HG02588 (cell line): ENCODE results near the gene COL4A2.

Experiments
- ATAC-seq: cut with Tn5 transposase; IDR thresholded peaks from one replicate; pipeline ENCODE4 v1.9.1; 2021; ENCODE audit warnings: mild to moderate bottlenecking, moderate library complexity; ENCODE audit not compliant: unreplicated experiment

Gene COL4A2

DNA sequence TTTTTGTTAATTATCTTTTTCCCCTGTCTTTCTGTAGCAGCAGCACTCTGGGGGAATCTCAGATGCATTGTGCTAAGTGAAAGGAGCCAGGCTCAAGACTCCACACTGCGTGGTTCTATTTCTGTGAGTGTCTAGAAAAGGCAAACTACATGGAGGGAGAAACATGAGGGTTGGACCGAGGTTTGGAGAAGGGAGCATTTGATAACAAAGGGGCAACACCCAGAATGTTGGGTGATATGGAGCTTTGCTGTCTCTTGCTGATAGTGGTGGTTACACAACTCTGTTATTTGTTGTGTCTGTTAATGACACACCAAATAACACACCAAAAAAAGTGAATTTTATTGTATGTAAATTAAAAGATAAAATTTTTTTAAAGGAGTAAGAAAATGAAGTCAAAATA lies 107.8 kb downstream of the COL4A2 start:
- no peak for ATAC-seq

DNA sequence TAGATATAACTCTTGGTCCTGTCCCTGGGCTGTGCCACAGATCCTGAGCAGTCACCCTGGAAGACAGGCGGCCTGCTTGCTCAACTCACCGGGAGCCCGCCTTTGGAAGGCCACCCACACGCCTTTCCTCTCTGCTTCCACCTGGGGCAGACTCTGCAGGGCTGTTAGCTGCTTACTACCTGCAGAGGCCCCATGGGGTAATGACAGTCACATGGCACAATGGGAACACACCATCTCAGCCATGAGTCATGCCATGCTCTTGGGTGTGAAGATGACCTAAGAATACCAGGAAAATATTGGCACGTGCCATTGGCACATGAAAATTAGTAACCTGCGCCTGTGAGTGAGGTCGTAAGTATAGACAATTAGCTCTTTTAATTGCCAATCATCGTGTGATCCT lies 108.6 kb downstream of the COL4A2 start:
- ATAC-seq: no peak

DNA sequence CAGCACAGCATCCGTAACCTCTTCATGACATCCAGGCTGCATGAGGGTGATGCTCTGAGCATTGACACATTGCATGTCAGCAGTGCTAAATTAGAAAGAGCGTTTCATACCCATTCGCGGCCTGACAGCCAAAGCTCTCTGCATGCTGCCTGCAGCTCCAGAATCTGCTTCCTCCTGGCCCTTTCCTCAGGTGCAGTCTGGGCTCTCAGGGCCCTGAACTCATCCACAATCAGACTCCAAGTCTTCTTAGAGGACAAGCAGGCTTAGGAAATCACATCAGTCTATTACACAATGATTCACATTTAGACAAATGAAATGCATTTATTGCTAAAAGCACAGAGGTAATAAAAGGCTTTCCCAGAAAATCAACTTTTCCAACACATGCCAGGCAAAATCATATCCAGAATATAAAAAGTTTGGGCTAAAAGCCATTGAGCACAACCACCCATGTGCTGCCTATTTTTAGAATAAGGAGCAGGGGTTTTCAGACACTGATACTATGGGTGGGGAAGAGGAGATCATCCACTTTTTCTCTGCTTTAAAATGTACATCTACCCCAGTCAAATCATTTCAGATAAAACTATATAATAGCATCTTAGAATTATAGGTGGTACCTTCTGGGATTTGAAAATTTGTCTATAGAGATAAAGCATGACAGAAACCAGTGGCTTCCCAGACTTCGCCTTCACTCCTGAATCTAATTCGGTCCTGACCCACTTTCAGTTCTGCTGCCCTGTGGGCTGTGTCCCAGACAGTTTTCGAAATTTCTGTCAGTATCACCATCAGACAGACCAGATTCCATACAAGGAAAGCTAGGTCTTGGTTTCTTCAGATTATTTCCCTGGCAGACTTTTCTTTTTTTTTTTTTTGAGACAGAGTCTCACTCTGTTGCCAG lies 109.3 kb downstream of the COL4A2 start:
- no peak for ATAC-seq

DNA sequence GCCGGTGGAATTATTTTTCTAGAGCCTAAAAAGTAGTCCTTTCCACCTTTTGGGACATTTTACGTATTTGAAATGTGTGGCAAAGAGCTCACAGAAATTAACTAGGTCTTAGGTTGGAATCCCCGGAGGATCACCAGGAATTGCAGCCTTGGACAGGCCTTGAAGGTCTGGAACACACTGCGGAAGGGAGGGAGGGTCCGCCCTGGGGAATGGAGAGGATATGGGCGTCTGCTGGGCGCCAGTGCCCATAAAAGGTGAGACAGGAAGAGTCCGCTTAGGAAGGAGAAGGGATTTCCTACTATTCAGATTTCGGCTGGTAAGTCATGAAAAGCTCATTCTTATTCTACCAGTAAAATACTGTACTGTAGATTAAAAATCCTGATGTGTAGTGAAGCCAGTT lies 111.9 kb downstream of the COL4A2 start:
- ATAC-seq: no peak

DNA sequence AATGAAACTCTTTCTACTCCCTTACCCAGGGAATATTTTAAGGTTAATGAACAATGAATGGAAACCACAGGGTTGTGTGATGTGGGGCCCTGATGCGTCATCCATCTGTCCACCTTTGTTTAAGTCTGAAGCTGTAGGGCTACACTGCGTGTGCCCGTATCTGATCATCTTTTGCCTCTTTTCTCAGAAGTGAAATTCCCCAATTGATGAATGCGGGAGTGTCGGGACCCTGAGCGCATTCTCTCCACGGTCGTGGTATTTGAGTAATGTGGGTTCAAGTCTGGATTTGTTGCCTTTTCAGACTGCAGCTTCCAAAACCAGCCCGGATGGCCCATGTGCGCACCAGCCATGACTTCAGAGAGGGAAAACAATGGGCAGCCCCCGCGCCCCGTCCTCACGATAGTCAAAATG lies 112.3 kb downstream of the COL4A2 start:
- ATAC-seq: no peak

DNA sequence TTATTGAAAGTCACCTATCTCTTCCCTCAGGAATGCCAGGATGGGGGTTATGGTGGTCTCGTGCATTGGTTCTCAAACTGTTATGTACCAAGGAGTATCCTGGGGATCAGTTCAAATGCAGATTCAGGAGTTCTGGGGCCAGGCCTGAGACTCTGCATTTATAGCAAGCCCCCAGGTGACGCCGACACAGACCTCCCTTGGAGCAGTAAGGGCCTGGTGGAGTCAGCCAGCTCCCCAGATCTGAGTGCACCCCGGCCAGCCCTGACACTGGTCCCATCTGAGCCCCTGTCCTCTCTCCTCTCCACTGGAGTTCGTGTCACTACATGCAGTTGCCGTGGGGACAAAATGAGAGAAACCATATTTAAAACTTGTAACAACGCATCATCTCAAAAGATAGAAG lies 112.9 kb downstream of the COL4A2 start:
- ATAC-seq: no peak

DNA sequence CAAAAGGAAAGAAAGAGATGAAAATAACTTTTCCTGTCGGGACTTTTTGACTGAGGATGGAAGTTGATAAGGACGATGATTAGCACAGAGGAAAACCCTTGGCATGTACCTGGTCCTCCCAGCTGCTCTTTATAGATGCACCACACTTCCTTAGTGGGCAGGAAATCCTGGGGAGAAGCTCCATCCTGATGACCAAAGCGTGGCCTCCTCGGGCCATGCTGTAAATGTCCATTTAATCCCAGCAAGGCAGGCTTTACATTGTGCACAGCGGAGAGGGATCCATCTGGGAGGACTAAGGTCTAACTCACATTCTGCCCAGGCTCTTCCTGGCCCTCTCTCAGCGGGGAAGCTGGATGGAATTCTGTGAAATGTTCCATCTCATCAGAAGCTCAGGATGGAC lies 113.5 kb downstream of the COL4A2 start:
- ATAC-seq: no peak

DNA sequence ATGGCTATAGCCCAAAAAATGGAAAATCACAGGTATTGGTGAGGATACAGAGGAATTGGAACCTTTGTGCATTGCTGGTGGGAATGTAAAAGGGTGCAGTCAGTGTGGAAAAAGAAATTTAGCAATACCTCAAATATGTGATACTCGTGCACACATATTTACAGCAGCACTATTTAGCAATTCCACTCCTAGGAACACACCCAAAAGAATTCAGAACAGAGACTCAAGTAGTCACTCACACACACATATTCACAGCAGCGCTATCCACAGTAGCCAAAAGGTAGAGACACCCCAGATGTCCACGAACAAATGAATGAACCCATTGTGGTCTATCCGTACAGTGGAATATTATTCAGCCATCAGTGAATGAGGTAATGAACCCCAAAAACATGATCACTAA lies 114.0 kb downstream of the COL4A2 start:
- no peak for ATAC-seq

DNA sequence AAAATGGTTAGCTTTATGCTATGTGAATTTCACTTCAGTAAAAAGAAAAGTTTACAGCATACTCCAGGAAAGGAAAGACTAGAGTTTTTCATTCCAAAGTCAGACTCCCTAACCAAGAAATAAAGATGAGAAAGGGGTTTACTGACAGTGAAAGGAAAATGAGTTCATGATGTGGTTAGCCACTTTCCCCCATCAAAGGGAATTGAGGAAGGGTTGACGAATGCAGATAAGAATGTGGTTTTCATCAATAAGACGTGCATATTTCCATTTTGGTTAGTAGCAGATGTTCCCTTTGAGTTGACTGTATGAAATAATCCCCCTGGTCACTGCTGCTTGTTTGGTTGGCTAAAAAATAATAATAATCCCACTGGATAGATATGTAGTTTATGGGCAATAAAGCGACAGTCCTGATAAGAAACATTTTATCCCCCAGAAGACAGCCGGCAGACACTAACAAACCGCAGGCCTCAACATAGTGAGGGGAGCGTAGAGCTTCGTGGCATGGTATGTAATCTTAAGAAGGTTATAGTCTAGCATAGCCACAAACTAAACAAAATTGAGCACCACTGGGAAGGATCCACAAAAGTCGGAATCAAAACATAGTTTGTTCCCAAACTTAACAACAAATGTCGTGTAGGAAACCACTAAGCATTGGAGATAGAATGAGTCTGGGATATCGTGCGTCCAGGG lies 114.8 kb downstream of the COL4A2 start:
- ATAC-seq: no peak

DNA sequence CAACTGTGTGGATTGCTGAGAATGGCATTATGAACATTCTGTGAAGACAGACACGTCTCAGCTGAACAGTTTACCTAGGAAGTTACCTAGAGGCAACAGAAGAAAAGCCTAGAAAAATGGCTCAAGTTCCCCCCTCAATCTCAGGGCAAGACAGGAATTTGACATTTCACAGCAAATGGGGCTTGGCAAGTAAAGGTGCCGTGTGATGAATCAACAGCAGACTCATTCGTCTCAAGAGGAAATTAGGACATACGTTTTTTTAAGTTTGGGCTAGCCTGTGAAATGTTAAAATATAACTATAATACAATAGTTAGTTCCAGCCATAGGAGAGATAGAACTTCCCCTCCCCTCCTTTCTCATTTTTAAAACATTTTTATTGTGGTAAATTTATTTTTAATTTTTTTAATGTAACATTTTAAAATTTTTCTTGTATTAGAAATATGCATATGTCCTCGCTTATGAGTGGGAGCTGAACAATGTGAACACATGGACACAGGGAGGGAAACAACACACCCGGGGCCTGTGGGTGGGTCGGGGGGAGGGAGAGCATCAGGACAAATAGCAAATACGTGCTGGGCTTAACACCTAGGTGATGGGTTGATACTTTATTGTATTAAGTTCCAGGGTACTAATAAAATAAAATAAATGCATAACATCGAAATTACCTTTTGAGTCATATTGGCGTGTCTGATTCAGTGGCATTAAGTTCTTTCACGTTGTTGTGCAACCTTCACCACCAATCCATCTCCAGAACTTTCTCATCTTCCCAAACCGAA lies 116.0 kb downstream of the COL4A2 start:
- no peak for ATAC-seq

DNA sequence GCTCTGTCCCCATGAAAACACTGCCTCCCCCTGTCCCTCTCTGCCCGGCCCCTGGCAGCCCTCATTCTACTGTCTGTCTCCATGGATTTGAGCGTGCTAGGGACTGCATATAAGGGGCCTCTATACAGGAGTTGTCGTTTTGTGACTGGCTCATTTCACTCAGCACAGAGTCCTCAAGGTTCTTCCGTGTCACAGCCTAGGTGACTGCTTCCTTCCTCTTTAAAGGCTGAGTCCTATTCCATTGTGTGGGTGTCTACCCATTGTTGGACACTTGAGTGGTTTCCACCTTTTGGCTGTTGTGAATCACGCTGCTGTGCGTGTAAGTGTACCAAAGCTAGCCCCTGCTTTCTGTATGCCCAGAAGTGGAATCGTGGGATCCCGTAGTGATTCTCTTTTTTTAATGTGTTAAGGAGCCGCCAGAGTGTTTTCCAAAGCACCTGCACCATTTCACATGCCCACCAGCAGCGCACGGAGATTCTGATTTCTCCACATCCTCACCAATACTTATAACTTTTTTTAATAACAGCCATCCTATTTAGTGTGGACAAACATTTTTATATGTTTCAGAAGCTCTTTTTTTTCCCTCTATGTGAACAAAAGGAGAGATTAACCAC lies 116.7 kb downstream of the COL4A2 start:
- no peak for ATAC-seq

DNA sequence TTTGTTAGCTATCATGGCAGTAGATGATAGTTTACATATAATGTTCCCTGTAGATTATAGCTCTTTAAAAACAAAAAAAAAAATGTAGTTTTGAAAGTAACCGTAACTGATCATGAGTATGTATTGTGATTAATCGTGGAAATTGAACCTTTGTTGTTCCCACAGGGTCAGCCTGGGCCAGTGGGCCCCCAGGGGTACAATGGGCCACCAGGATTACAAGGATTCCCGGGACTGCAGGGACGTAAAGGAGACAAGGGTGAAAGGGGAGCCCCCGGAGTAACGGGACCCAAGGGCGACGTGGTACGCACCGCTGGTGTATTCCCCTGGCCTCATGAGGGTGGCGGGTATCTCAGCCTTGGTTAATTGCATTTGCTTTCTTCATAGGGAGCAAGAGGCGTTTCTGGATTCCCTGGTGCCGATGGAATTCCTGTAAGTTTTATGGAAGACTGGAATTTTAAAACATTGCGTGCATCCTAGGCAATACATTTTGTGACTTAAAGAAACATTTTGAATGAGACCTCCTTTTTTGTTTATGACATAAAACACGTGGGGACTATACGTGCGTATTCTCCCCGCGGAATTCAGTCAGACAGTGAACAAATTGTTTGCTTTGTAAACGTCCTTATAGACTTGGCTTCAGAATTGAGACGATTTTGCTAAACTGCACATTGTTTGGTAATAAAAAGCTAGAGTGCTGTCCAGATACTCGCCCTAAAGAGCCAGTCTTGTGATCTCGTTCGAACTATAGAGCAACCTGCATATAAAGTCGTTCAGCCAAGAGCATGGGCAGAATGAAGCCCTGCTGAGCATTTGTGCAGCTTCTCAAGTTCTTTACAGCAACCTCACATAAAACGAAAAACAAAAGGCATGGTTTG lies 117.7 kb downstream of the COL4A2 start:
- no peak for ATAC-seq

DNA sequence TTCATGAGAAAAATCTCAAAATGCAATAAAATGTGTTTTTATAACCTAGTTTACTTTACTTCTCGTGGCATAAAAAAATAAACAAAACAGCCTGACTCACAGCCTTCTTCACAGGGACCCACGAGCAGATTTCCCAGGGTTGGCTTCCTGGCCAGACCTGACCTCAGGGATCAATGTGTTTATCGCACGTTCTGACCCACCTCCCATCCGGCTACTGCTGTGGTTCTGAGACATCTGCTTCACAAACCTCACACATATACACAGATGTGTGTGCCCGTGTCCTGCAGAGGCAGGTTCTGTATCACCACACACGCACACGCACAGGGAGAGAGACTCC lies 118.3 kb downstream of the COL4A2 start:
- ATAC-seq: no peak

DNA sequence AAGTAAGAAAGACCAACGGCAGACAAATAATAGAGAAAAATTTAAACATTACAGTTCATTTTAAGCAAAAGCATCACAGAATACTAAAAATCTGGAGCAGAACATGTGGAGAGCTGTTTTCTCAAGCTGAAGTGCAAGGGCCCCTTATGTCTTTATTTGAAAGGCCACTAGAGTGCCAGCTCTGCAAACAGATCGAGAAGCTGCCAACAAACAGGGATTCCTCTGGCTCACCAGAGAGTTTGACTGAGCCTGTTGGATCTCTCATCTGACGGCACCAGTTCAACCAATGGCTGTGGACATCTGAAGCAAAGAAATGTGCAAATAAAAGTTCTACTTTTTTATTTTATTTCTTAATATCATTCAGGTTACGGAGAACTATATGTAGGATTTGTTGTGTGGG lies 119.7 kb downstream of the COL4A2 start:
- no peak for ATAC-seq

DNA sequence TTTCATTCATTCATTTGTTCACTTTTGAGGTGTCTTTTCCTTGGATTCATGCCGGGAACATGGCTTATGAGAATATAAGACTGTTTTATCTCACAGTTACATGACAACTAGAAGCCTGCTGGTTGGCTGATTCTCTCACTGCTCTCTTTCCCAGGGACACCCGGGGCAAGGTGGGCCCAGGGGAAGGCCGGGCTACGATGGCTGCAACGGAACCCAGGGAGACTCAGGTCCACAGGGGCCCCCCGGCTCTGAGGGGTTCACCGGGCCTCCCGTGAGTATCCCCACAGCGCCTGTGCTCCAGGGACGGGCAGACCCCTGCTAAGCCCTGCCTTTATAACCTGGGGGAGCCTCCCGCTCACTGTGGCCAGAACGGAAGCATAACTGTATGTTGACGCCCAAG lies 121.2 kb downstream of the COL4A2 start:
- ATAC-seq: no peak

DNA sequence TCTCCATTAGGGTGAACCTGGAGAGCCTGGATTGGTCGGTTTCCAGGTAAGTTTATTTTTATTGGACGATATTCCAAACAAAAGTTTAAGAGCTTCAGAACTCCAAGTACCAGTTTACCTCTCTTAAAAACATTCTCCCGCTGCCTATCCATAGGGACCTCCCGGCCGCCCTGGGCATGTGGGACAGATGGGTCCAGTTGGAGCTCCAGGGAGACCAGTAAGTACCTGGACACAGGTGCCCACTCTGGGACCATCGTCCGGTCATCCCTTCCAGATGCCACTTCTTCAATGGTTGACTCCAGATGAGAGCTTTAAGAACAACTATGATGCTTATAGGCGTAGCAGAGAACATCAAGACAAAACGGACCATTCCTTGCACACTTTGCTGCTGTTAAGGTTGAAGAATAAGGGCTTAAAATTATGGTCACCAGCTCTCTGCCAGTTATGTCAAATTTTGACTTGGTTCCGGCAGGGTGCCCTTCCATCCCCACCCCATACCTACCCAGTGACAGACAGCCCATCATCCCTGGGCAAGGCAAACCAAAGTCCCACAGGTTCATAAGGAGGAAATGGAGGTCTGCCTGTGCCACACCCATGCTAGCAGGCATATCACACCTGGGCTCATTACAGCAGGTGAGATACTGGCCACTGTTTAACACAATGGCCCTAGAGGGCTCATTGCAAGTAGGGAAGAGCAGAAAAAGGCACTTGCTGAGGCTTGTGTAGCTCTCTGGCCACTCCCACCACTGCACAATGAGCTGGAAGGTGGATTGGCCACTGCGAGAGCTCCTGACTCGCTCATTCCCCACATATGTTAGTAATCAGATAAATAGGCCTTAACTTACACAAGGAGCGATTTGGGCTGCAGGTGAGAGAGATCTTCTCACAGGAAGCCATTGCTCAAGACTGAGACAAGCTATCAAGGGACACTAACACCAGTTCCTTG lies 123.6 kb downstream of the COL4A2 start:
- ATAC-seq: no peak

DNA sequence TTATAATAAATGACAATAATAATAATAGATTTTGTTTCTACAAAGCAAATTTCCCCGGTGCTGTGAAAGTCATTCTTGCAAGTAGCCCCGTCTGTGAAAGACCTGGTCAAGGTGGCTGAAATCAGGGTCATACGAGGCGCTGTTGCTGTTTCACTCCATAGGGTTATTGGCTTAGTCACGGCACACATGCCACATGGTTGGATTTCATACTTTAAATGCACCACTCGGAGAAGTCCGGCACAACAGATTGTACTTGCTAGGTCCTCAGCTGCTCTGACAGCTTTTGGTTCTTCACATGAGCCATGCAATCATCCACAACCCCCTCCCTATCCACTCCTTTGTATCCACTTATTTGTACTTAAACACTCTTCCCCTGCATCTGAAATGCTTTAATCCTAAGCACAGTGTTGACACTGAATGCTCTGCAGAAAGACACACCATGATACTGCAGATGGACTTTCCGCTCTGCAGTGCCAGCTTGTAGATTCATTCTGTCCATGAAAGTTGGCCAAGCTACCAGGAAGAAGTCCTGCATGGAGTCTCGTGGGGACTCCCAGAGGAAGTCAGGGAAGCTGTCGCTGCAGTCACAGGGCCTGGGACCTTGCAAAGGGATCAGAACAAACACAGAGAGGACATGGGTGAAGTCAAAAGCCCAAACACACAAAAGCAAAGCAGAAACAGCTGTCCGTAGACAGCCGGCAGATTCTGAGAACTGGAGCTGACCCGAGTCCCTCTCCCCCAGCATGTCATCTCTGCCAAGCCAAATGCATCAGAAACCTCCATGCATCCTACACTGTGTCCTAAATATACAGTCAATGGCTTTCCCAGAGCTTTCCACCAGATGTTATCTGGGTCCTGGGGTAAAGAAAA lies 124.6 kb downstream of the COL4A2 start:
- ATAC-seq: no peak

DNA sequence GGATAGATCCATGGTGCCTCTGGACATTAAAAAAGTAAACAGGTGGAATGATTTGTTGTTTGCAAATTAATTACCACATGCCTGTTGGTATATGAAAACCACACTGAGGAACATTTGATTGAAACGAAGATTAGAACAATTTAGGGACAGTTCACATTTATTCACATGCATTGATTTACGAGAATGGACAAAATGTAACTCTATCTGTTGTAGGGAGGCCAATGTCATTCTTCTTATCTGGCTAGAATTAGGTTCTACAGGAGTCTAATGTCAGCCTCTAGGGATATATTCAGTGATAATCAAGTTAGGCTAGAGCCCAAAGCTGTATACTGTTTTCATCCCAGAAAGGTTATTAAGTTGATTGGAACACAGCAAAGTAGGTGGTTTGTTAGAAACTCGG lies 125.4 kb downstream of the COL4A2 start:
- no peak for ATAC-seq
